GM18499 (cell line): ENCODE results near the gene RAE1.

Source experiments
- ATAC-seq: cut with Tn5 transposase; IDR thresholded peaks from one replicate; pipeline ENCODE4 v1.9.1; 2021; ENCODE audit warnings: moderate number of reproducible peaks; ENCODE audit not compliant: insufficient read depth, unreplicated experiment

RAE1 gene

DNA sequence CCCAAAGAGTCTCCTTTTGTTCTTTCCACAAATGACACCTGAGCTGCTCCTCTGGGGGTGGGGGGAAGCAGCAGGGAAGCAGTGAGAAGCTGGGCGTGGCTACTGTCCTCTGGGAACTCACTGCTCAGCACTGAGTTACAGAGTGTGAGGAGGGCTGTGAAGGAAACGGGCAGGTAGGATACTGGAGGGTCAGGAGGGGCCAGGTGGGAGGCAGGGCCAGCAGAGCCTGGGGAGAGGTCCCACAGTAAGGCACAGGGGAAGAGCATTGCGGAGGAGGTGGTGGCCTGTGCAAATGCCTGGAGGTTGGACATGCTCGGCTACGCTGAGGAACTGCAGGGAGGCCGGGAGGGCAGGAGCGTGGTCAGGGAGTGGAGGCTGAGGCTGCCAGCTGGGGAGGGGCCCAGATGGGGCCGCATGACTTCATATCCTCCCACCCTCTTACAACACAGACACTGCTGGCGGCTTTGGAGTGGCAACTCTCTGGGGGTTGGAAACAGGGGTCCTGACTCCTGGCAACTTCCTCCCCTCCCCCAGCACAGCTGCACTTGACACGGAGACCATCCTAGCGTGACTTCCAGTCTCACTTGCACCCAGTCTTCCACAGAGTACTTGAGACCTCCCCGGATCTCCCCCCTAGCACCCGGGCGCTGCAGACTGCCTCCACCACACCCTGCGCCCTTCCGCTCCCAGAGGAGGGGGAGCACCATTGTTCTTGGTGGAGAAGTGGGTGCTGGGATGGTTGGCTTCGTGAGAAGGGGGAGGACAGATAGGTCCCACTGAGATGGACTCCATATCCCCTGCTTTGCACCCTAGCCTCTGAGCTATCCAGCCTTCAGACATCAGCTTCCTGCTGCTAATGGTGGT is 74.3 kb downstream of the RAE1 start:
- no peak for ATAC-seq

DNA sequence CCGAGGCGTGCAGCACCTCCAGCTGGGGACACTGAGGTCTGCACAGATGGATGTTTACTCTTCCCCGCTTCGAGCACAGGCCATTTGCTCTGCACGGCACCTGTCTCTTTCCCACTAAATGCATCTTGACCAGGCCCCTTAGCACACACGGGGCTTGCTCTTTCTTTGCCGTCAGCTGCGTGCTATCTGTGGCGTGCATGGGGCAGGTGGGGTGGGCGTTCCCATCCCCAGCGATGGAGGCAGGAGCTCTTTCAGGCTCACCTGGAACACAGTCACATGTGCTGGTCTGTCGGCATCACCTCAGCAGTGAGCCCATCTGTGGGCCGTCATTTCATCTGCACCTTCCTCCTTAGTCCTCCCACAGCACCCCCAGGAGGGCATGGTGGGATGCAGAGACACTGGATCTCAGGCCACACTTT is 75.2 kb downstream of the RAE1 start:
- no peak for ATAC-seq

DNA sequence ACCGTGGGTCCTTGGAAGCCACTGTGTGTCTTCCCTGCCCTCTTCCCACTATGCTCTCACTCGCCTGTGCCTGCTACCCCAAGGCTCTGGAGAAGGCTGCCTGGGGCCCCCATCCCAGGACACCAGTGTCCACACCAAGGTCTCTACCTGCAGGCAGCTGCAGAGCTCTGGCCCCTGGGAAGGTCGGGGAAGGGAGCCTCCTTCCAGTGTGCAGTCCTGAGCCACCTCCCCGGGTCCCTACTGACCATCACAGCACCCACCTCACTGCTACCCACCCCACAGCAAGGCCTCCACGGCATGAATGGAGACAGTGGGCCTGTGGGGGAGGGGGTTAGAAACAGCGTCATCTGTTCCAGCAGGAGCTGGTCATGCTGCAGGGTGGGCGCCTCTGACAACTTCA is 75.8 kb downstream of the RAE1 start:
- no peak for ATAC-seq

DNA sequence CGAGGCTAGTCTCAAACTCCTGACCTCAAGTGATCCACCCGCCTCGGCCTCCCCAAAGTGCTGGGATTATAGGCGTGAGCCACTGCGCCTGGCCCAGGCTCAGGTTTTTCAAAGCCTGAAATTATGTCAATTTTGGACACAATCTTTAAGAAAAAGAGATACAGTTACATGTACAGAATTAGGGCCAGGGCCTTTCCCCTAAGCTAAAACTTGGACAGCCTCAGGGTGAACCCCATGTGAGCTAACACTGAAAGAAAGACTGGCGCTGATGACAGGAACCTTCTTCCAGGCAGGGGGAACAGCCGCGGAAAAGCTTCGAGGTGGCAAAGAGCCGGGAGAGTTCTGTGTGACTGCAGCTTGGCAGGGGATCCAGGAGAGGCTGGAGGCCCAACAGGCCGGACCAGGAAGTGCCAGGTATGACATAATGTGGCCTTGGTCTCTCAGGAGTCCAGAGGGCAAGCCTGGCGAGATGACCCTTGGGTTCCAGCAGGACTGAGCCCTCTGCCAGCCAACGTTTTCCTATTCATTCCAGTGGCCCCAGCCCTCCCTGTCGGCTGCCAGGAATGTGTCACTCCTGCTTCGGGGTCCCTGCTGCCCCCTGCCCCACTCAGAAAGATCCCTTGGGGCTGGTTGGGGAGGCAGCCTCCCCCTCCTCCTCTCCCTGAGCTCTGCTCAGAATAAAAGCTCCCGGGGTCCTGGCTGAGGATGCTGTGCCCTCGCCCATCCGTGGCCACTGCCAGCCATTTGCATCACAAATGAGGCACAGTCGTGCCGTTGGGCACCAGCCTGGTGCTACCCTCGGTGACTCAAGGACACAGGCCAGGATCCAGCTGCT is 77.5 kb downstream of the RAE1 start:
- no peak for ATAC-seq
